HT1080 (cell line): ENCODE data around the gene TGFA. TPM values are rescaled to one million over a fixed set of nuclear protein-coding genes. Genes with fewer than 3 reads are reported as not detected.

ENCODE experiments used
- DNase-seq: peaks from one replicate; pipeline ENCODE4 v3.0.0-alpha.2; 2015; ENCODE audit warnings: low read depth
- total RNA-seq: library from RNA; depleted of rRNA; stranded (reverse); fragments of >200 nt; shearing (Covaris generic); gene quantifications from 2 replicates; pipeline ENCODE4 v1.2.3, GENCODE V29; 2014

TGFA gene
- total RNA-seq, 1 experiment from 2014 or later: 25.8 TPM

DNA sequence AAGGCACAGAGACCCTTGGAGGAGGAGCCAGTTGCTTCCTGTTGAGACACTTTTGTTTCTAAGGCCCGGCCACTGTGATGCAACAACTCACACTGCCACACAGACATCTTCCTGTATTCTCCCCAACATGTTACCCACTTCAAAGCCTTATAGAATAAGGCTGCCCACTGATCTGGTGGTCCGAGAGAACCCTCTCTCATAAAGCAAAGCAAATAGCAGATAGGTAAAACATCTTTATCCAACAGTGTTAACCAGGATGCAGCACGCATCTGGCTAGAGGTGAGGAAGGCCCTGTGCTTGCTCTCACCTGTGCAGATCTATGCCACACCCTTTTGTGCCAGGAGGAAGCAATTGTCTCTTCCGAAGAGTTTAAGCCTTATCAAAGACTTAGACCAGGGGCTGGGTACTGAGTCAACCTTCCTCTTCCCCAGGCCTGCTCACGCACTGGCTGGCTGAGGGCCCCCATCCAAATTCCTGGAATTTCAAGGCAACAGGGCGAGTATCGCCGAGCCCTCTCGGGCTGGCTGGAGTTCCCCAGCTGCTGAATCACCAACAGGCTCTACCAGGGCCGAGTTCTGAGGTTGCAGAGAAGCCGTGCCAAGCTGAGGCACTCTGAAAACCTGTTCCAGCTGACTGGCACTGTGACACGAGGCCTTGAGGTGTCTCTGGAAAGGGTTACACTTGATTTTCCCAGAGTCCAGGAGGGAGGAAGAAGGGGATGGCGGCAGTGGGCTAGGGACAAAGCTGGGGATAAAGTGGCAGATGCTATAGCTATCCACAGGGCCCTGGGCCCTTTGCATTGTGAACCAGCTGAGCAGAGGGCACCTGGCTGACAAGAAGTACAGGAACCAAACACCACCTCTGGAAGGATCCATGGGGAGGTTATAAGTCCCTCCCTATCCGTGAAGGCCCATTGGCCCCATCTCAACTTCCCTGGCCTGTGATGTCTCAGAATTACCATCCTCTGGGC is 29.3 kb downstream of the TGFA start:
- peak; percentile 93 for DNase-seq

DNA sequence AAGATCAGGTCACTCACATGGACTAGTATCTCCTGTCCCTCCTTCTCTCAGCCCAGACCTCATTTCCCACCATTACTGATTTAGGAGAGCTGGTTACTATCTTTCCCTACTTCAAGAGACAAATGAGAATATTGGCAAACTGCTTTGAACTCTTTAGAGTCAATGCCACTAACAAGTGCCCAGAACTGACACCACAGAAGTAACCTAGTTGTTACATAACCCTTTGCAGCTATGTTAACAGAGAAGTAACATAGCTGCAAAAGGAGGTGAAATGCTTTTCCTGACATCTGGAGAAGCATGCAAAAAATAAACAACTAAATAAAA is 30.0 kb downstream of the TGFA start:
- DNase-seq: no peak

- no peak for DNase-seq
Measured at GRCh38 chr2:70522627-70523026, 31.0 kb downstream of the TGFA start.

GRCh38 chr2:70520825-70521224 is 32.8 kb downstream of the TGFA start:
- DNase-seq: no peak

DNA sequence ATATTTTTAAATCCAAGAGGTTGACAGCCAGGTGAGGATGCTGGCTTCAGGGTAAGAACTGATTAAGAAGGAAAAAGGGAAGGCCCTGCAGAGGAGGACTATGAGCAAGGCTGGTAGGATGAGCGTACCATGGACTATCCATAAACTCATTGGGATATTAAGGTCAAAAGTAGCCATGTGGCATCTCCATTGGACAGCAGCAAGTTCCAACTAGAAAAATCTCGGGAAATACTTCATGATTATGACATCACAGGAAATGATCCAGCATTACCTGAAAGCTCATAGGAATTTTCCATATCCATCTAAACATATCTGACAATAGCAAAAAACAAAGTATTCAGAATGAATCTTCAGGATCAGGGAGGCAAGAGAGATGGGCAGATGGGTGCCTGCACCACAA is 34.2 kb downstream of the TGFA start:
- no peak for DNase-seq

- no peak for DNase-seq
Measured at GRCh38 chr2:70518557-70518956, 35.1 kb downstream of the TGFA start.

DNA sequence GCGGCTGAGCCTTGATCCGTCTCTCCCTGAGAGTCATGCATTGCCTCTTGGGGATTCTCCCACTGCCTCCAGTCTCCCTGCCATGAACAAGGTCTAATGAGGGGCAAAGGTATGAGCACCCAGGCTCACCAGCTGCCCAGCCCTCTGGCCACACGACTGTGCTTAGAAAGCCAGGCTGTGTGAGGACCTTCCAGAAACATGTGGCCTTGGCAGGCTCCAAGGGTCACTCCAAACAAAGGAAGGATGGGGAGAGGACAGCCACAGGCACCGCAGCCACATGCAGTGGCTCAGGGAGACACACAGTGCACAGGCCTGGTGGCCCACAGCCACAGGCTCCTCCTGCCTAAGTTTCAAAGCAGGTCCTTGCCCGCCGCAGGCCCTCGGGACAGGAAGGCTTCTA is 35.8 kb downstream of the TGFA start:
- no peak for DNase-seq

DNA sequence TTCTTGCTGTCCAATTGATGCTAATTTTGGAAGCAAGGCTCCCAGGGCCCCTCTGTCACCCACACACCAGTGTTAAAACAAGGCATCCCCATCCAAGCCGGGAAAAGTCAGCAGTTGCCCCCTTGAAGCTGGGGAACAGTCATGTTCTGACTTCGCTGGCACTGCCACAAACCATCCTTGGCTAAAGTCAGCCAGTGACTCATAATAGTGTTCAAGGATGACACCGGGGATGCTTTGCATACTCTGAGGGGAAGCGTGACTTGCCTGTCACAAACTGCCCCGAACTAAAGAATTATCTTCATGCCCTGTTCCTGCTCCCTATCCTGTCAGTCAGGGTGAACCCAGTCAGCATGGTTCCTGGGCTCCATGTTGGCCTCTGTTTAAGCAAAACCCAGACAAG is 37.0 kb downstream of the TGFA start:
- DNase-seq: peak; percentile 64

GRCh38 chr2:70515938-70516337 is 37.7 kb downstream of the TGFA start:
- DNase-seq: no peak

DNA sequence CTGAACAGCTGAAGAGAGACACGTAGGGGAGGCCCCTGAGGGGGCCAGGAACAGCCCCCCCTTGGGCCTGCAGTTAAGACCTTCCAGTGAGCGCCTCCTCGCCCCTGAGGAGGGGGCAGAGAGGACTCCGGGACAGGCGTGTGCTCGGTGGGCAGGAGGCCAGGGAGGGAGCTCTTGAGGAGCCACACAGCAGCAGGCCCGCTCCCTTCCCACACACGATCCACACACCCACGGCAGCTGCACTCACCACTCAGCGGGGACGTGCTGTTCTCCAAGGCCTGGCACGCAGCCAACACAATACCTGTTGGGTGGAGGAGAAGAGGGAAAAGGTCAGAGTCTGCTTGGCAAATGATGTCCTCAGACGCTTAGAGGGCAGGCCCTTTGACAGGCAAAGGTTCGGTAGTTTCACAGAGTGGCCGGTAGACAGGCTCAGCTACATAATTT is 39.0 kb downstream of the TGFA start:
- DNase-seq: no peak

- DNase-seq: no peak
Measured at GRCh38 chr2:70513738-70514137, 39.9 kb downstream of the TGFA start.

DNA sequence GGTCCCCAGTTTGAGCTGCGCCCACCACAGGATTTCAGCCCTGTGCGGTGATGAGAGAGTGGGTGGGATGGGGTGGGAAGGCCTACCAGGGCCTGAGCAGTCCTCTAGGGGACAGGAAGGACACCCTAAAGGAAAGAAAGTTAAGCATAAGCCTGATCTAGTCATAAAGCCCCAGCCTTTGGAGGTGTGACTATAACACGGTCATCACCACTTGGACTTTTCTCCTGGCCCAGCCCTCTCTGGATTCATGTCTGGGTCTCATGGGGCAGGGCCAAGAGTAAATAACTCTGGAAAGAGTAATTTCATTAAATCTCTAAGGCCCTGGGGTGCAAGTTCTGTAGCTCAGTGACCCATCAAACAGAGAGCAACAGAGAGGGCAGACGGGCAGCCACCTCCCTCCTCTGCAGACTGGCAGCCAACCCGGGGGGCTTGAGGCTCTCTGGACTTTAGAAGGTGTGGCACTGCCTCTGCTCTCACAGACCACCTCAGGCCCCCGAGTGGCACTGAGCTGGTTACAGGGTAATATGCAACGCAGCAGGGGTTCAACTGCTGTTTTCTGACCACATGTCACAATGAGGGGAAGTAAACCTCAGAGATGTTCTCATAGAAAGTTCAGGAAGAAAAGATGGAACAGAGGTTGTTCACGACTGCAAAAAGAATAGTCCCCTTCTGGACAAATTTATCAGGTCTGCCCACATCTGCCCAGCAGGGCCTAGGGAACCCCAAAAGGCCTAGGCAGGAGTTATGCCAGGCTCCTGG is 41.5 kb downstream of the TGFA start:
- DNase-seq: no peak

- DNase-seq: no peak
Measured at GRCh38 chr2:70510313-70510712, 43.3 kb downstream of the TGFA start.

GRCh38 chr2:70509565-70509964 is 44.1 kb downstream of the TGFA start:
- DNase-seq: peak; percentile 57

- no peak for DNase-seq
Measured at GRCh38 chr2:70508711-70509462, 44.7 kb downstream of the TGFA start.

DNA sequence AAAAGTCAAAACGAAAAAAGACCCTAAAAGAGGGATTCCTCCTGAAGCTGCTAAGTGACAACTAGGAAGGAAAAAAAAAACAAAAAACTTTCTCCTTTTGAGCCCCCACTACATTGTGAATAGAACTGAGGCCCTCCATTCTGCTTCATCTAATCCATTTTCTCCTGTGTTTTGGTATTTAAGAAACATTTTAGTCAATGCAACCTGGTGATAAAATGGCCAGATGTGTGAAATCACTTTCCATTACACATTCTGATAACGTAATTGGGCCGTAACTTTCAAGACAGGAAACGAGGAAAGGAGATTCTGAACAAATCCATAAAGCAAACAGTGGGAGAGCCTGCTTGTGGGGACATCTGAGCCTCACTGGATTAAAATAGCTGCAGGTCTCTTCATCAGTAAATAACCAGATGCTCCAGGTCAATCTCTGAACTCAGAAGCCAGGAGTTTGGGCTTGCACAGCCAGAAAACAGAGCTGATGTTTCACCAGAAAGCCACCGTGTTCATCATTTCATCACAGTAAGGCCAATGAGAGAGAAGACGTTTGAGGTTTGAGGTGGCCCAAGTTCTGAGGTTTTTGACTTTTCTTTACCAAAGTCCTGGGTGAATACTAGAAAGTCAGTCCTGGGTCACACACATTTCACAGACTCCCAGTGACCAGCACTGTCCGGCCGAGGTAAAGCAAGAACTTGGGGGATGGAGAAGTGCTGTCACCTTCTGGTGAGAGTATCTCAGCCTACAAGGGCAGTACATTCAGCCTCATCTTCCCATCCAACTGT is 47.8 kb downstream of the TGFA start:
- DNase-seq: no peak

DNA sequence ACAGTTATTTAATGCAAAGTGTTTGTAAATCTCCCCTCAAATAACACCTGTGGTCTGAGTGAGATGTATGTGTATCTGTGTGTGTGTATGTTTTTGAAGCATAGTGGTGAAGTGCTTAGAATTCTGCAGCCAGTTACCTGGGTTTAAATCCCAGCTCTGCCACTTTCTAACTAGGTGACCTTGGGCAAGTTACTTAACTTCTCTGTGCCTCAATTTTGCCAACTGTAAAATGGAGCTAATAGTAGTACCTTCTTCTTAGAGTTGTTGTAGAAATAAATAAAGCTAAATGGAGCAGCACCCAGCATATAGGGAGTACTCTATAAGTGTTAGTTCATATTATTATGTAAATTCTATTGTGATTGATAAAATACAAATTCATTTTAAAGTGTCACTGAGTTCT is 48.9 kb downstream of the TGFA start:
- no peak for DNase-seq

DNA sequence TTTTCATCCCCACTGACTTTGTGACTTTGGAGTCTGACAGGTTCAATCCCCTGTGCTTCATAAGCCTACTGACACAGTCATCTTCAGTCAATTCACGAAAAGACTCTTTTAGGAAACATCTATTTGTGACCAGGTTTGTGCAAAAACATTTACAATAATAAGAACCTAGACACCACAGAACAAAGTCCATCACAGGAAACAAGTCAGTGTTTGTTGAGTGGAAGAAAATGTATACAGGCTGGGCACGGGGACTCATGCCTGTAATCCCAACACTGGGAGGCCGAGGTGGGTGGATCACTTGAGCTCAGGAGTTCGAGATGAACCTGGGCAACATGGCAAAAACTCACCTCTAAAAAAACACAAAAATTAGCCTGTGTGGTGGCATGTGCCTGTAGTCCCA is 49.7 kb downstream of the TGFA start:
- DNase-seq: no peak

- no peak for DNase-seq
Measured at GRCh38 chr2:70501728-70502127, 51.9 kb downstream of the TGFA start.

DNA sequence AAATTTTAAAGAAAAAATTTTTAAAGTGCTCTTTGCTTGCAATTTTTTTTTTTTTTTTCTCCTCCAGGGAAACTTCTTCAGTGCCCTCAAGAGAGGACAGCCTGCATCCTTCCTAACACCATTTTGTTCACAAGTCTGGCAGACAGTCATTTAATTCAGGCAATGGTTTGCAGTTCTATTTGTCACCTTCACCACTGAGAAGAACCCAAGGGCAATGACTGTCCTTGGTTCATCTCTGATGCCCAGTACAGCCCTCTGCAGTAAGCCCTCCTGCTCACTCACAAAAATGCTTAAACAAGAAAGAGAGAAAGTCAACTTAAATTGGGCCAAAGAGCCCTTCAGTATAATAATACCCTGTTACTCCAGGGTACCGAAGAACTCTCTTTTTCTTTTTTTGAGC is 52.4 kb downstream of the TGFA start:
- no peak for DNase-seq

- no peak for DNase-seq
Measured at GRCh38 chr2:70499253-70499652, 54.4 kb downstream of the TGFA start.
